K562 (cell line): ENCODE data around the gene CHCHD6. TPM values are rescaled to one million over a fixed set of nuclear protein-coding genes. Genes with fewer than 3 reads are reported as not detected.

Experiments
- ATAC-seq: fragments of 200-7000 bp; cut with Tn5 transposase; 3 replicates; pipeline ENCODE4 v1.9.1; 2020; ENCODE audit warnings: moderate library complexity
- BruUV-seq: library from RNA; stranded (reverse); fragments of 400-500 nt; replicated peaks from 2 replicates; lab custom pipeline; 2021; lab: Mats Ljungman, UMichigan
- CTCF ChIA-PET: fragments of 300-600 bp; formaldehyde crosslinking; extraction: SDS; loops from one replicate; lab custom pipeline; 2021; ENCODE audit warnings: low intra/inter-chr PET ratio; lab: Yijun Ruan, JAX
- POLR2A ChIA-PET: fragments of 300-600, 350-650 bp; sonication (Branson Sonifier 250); formaldehyde crosslinking; extraction: SDS; loops from one replicate; lab custom pipeline; 2021; ENCODE audit warnings: antibody characterized with exemption, inconsistent platforms; lab: Yijun Ruan, JAX
- DNase-seq, 4 experiments: peaks; one replicate each; pipeline versions ENCODE4 v3.0.0 to v3.0.0-alpha.2; 2011 to 2018; ENCODE audit warnings: low spot score in 3 of 4, mixed read lengths in 3 of 4; ENCODE audit errors: extremely low read depth in 1 of 4
- FAIRE-seq: peaks from 2 replicates; lab custom pipeline; 2011; peaks lifted over from hg19 to GRCh38; lab: Jason Lieb, UNC
- H2AFZ ChIP-seq: 2 replicates; pipeline ENCODE4 v1.6.0; 2011; ENCODE audit warnings: low read depth, low read length, control low read depth, inconsistent platforms
- H3K27ac ChIP-seq: fragments of 200-600 bp; 3 replicates; pipeline ENCODE4 v1.8.0; 2011; ENCODE audit warnings: low read depth, mild to moderate bottlenecking, control low read depth, inconsistent platforms, low read length, moderate library complexity, mixed read lengths; ENCODE audit errors: extremely low read depth
- H3K27me3 ChIP-seq, 2 experiments: fragments of 300-600 bp in 1 of 2; 2 replicates in 1 of 2; 3 replicates in 1 of 2; pipeline versions ENCODE4 v1.6.0 to v1.8.0; 2011; ENCODE audit warnings: inconsistent platforms in 2 of 2, low read length in 2 of 2, mild to moderate bottlenecking in 1 of 2, mixed read lengths in 1 of 2, moderate library complexity in 1 of 2; ENCODE audit not compliant: control insufficient read depth in 2 of 2, insufficient read depth in 2 of 2
- H3K36me3 ChIP-seq: fragments of 300-600 bp; 3 replicates; pipeline ENCODE4 v1.8.0; 2011; ENCODE audit warnings: mild to moderate bottlenecking, low read length, inconsistent platforms; ENCODE audit not compliant: control insufficient read depth, insufficient read depth
- H3K4me1 ChIP-seq, 2 experiments: fragments of 200-600 bp in 1 of 2; replicated peaks in 1 of 2; 2 replicates in 1 of 2; 3 replicates in 1 of 2; pipeline versions ENCODE4 v1.5.1 to v1.8.0; 2011; ENCODE audit warnings: inconsistent platforms in 2 of 2, low read length in 2 of 2, mild to moderate bottlenecking in 1 of 2, mixed read lengths in 1 of 2, moderate library complexity in 1 of 2; ENCODE audit not compliant: control insufficient read depth in 2 of 2, insufficient read depth in 2 of 2
- H3K4me2 ChIP-seq: 2 replicates; pipeline ENCODE4 v1.6.1; 2011; ENCODE audit warnings: low read length, control low read depth, inconsistent platforms, mixed read lengths; ENCODE audit not compliant: insufficient read depth
- H3K4me3 ChIP-seq: fragments of 200-600 bp; sonication (generic), shearing (Covaris generic); 2 replicates; pipeline ENCODE4 v1.5.1; 2016; ENCODE audit warnings: control low read depth, inconsistent platforms
- H3K79me2 ChIP-seq: fragments of 200-600 bp; 3 replicates; pipeline ENCODE4 v1.8.0; 2011; ENCODE audit warnings: low read length, inconsistent platforms; ENCODE audit not compliant: control insufficient read depth, insufficient read depth
- H3K9ac ChIP-seq, 2 experiments: 2 replicates each; pipeline versions ENCODE4 v1.6.0 to v1.6.1; 2011; ENCODE audit warnings: low read depth in 2 of 2, low read length in 2 of 2, control low read depth in 1 of 2, inconsistent platforms in 1 of 2, mild to moderate bottlenecking in 1 of 2, mixed read lengths in 1 of 2; ENCODE audit not compliant: insufficient read depth in 1 of 2
- H3K9me1 ChIP-seq: one replicate; pipeline ENCODE4 v1.6.0; 2011; ENCODE audit warnings: inconsistent platforms, mild to moderate bottlenecking, low read length, moderate library complexity; ENCODE audit not compliant: control insufficient read depth, insufficient read depth
- H3K9me3 ChIP-seq: replicated peaks from 2 replicates; pipeline ENCODE4 v1.5.1; 2011; ENCODE audit warnings: low read depth, low read length, inconsistent platforms; ENCODE audit not compliant: control insufficient read depth, insufficient read depth
- H4K20me1 ChIP-seq: replicated peaks from 2 replicates; pipeline ENCODE4 v1.6.1; 2011; ENCODE audit warnings: low read length, inconsistent platforms, mixed read lengths; ENCODE audit not compliant: control insufficient read depth, insufficient read depth
- BHLHE40 ChIP-seq: IDR thresholded peaks from 2 replicates; pipeline ENCODE4 v1.6.1; 2011; ENCODE audit warnings: low read length, improper control_type of control experiment
- HSF4 ChIP-seq: fragments of 250-450 bp; sonication (Bioruptor Pico); IDR thresholded peaks from 2 replicates; pipeline ENCODE4 v2.1.2; 2022; ENCODE audit warnings: mild to moderate bottlenecking, moderate library complexity, borderline replicate concordance
- MCM7 ChIP-seq, 2 experiments: fragments of 450-650 bp; IDR thresholded peaks; 2 replicates each; pipeline ENCODE4 v1.6.1; 2016 to 2018
- MTA1 ChIP-seq: fragments of 450-650 bp; IDR thresholded peaks from 2 replicates; pipeline ENCODE4 v1.6.1; 2017; ENCODE audit warnings: borderline replicate concordance
- POLR2H ChIP-seq: IDR thresholded peaks from 2 replicates; pipeline ENCODE4 v1.6.1; 2016; ENCODE audit warnings: missing genetic modification characterization, low read depth, mild to moderate bottlenecking, control low read depth, missing compliant biosample characterization, moderate library complexity
- PRPF4 ChIP-seq: fragments of 200-400 bp; formaldehyde crosslinking; IDR thresholded peaks from one replicate; pipeline ENCODE4 v1.6.1; 2017; ENCODE audit warnings: low read length, low read depth, mild to moderate bottlenecking; ENCODE audit not compliant: insufficient read depth, poor library complexity, severe bottlenecking
- ZFPM2 ChIP-seq: fragments of 250-450 bp; sonication (Bioruptor Pico); IDR thresholded peaks from 2 replicates; pipeline ENCODE4 v1.5.1; 2022; ENCODE audit warnings: mild to moderate bottlenecking
- ZNF316 ChIP-seq: fragments of 450-650 bp; IDR thresholded peaks from 2 replicates; pipeline ENCODE4 v1.6.1; 2016
- ZNF436 ChIP-seq: fragments of 250-450, 450-650 bp; sonication (Bioruptor Pico); formaldehyde crosslinking; IDR thresholded peaks from 2 replicates; pipeline ENCODE4 v1.7.0; 2020; ENCODE audit warnings: mild to moderate bottlenecking
- ZNF695 ChIP-seq: fragments of 450-650 bp; formaldehyde crosslinking; IDR thresholded peaks from 2 replicates; pipeline ENCODE4 v1.4.0; 2020; ENCODE audit warnings: mild to moderate bottlenecking, moderate library complexity
- WGBS: fragments of 100-300 bp; shearing (Covaris generic); methylation state at CpG from one replicate; pipeline ENCODE4 v1.1.6; 2016; ENCODE audit warnings: low coverage, mixed read lengths; ENCODE audit not compliant: insufficient coverage; ENCODE audit errors: missing lambda C conversion rate; 5-methylcytosine and 5-hydroxymethylcytosine counted together
- in situ Hi-C: fragments of 300-500 bp; cut with MboI; formaldehyde crosslinking; loops from 4 replicates; pipeline ENCODE4 v1.15.0; 2018; ENCODE audit warnings: inconsistent platforms, mixed read lengths
- intact Hi-C: fragments of 100-400 bp; cut with micrococcal nuclease; formaldehyde crosslinking; loops from 2 replicates; pipeline ENCODE4 v1.14.2; 2022
- polyA plus RNA-seq, 8 experiments: library from polyadenylated mRNA; depleted of rRNA in 4 of 8; stranded (reverse) in 5 of 8; unstranded in 3 of 8; fragments of >200 nt; fragmentation: Nextera tagmentation in 2 of 8; fragmentation: Illumina TruSeq in 1 of 8; extraction: Ambion mirVana in 2 of 8; extraction: Trizol in 1 of 8; gene quantifications; 2 replicates each; pipeline versions ENCODE4 v1.2.1 to v1.2.3, GENCODE V29; 2011 to 2014; ENCODE audit warnings: inconsistent platforms in 1 of 8, missing spikeins in 1 of 8
- total RNA-seq, 7 experiments: library from RNA; depleted of rRNA in 6 of 7; stranded (reverse); fragments of >200 nt in 6 of 7; fragmentation: Illumina TruSeq in 2 of 7; extraction: Trizol in 2 of 7; gene quantifications; 2 replicates each; pipeline versions ENCODE4 v1.2.1 to v1.2.3, GENCODE V29; 2011 to 2021; ENCODE audit warnings: low replicate concordance in 1 of 7
- TF ChIP-seq, protein P1 (sequence below): fragments of 250-450 bp; sonication (Bioruptor Pico); IDR thresholded peaks from 2 replicates; pipeline ENCODE4 v1.9.0; 2021; ENCODE audit warnings: mild to moderate bottlenecking
- TF ChIP-seq, protein P2 (sequence below): IDR thresholded peaks from 3 replicates; pipeline ENCODE4 v1.6.1; 2011; ENCODE audit warnings: borderline replicate concordance, mild to moderate bottlenecking; ENCODE audit not compliant: insufficient read length, insufficient read depth
- TF ChIP-seq, protein P3 (sequence below): fragments of 250-450 bp; sonication (Bioruptor Pico); IDR thresholded peaks from 2 replicates; pipeline ENCODE4 v1.6.1; 2021; ENCODE audit warnings: mild to moderate bottlenecking
- TF ChIP-seq, protein P4 (sequence below): fragments of 250-450 bp; sonication (Bioruptor Pico); IDR thresholded peaks from 2 replicates; pipeline ENCODE4 v1.4.0; 2020; ENCODE audit warnings: mild to moderate bottlenecking
- TF ChIP-seq, protein P5 (sequence below): fragments of 450-650 bp; formaldehyde crosslinking; conservative IDR thresholded peaks from 2 replicates; pipeline ENCODE4 v1.4.0; 2022; ENCODE audit warnings: mild to moderate bottlenecking, missing genetic modification characterization

Gene CHCHD6
- total and polyA plus RNA-seq, 9 of the 15 experiments (the other 6 are each of a cell fraction or from before 2014, with no cell fraction given): 4.6 to 18.6 (median 10.9) TPM

DNA sequence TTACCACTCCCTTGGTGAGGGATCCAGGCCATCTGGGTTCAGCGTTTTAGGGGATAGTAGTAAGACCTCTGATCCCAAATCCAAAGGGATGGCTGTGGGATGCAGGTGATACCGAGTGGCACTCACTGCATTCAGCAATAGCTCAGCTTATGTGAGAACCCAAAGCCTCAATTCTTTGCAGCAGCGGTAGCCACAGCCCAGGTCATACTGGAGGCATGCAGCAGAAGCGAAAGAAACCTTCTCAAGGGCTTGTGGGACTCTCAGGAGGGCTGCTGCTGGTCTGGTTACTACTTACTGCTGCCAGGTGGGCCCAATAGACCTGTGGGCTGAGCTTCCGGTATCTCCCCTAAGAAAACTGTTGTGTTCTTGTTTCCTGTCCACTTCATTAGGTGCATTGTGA is 38.0 kb downstream of the CHCHD6 start:
- no peak overlapping the region for H3K9ac ChIP-seq
- H3K36me3 ChIP-seq: no peaks in the 10 kb centered on the region
- no TSS peak for BruUV-seq
- no peaks in the 10 kb centered on the region for H4K20me1 ChIP-seq
- in situ Hi-C loops: no loop called here
- H3K9me3 ChIP-seq: no peaks in the 10 kb centered on the region
- TF ChIP-seq MTA1 (no peak), HSF4 (CRISPR knock-in tag) (no peak), ZFPM2 (no peak), ZNF436 (CRISPR knock-in tag) (no peak), POLR2H (tag) (no peak), MCM7 (IDR thresholded peaks at IDR 0.05) (no peak), PRPF4 (no peak), BHLHE40 (no peak), ZNF695 (CRISPR knock-in tag) (no peak), ZNF316 (no peak)
- TF ChIP-seq, protein P1, sequence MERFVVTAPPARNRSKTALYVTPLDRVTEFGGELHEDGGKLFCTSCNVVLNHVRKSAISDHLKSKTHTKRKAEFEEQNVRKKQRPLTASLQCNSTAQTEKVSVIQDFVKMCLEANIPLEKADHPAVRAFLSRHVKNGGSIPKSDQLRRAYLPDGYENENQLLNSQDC (CRISPR knock-in tag): no peak
- TF ChIP-seq, protein P2, sequence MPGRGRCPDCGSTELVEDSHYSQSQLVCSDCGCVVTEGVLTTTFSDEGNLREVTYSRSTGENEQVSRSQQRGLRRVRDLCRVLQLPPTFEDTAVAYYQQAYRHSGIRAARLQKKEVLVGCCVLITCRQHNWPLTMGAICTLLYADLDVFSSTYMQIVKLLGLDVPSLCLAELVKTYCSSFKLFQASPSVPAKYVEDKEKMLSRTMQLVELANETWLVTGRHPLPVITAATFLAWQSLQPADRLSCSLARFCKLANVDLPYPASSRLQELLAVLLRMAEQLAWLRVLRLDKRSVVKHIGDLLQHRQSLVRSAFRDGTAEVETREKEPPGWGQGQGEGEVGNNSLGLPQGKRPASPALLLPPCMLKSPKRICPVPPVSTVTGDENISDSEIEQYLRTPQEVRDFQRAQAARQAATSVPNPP: no peak
- TF ChIP-seq, protein P3, sequence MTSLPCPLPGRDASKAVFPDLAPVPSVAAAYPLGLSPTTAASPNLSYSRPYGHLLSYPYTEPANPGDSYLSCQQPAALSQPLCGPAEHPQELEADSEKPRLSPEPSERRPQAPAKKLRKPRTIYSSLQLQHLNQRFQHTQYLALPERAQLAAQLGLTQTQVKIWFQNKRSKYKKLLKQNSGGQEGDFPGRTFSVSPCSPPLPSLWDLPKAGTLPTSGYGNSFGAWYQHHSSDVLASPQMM (CRISPR knock-in tag): no peak
- TF ChIP-seq, protein P4, sequence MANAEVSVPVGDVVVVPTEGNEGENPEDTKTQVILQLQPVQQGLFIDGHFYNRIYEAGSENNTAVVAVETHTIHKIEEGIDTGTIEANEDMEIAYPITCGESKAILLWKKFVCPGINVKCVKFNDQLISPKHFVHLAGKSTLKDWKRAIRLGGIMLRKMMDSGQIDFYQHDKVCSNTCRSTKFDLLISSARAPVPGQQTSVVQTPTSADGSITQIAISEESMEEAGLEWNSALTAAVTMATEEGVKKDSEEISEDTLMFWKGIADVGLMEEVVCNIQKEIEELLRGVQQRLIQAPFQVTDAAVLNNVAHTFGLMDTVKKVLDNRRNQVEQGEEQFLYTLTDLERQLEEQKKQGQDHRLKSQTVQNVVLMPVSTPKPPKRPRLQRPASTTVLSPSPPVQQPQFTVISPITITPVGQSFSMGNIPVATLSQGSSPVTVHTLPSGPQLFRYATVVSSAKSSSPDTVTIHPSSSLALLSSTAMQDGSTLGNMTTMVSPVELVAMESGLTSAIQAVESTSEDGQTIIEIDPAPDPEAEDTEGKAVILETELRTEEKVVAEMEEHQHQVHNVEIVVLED: no peak
- TF ChIP-seq, protein P5, sequence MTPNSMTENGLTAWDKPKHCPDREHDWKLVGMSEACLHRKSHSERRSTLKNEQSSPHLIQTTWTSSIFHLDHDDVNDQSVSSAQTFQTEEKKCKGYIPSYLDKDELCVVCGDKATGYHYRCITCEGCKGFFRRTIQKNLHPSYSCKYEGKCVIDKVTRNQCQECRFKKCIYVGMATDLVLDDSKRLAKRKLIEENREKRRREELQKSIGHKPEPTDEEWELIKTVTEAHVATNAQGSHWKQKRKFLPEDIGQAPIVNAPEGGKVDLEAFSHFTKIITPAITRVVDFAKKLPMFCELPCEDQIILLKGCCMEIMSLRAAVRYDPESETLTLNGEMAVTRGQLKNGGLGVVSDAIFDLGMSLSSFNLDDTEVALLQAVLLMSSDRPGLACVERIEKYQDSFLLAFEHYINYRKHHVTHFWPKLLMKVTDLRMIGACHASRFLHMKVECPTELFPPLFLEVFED: no peak
- TF ChIP-seq, all 486 proteins: peak for 0
- CTCF ChIA-PET: no interaction called here
- 53% methylated on average over 5 of the region's 5 CpGs for WGBS
- H3K4me3 ChIP-seq: no peak overlapping the region
- POLR2A ChIA-PET: no interaction called here
- H3K4me2 ChIP-seq: no peak overlapping the region
- H3K4me1 ChIP-seq: peaks cover 3 to 9% of the 10 kb centered on the region in 2 experiments; a peak in 3 of 5 replicates
- no peak for ATAC-seq
- no peak for FAIRE-seq
- no peak overlapping the region for H2AFZ ChIP-seq
- H3K27me3 ChIP-seq: no peaks in the 10 kb centered on the region
- intact Hi-C loops: loop anchor here (10.0 kb wide), 1 partner anchor 217 kb away; the partner anchor contains the start of gene CHST13
- no peak overlapping the region for H3K27ac ChIP-seq
- H3K9me1 ChIP-seq: peaks cover 3% of the 10 kb centered on the region
- no peaks in the 10 kb centered on the region for H3K79me2 ChIP-seq
- no peak for DNase-seq
